ENCODE measurements around the gene GLRA3. TPM values are rescaled to one million over a fixed set of nuclear protein-coding genes. Genes with fewer than 3 reads are reported as not detected.

The GLRA3 gene
- polyA plus RNA-seq, 3 donors: not detected

DNA sequence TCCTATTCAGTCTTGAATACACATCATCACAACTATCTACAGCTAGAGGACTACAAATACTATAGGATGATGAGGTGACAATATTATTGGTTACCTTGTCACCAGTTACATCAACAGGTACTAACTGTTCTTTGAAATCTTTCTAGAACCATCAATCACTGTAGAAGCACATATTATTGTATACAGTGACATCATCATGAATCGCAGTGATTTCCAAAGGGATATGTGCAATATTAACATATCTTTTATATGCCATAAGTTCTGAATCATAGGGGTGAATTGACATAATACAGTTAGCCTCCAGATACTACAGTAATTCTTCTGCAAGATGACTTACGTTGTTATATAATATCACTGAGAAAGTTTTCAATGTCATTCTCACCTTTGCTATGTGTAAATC is 201.6 kb downstream of the GLRA3 start:
- TF ChIP-seq, protein P1, sequence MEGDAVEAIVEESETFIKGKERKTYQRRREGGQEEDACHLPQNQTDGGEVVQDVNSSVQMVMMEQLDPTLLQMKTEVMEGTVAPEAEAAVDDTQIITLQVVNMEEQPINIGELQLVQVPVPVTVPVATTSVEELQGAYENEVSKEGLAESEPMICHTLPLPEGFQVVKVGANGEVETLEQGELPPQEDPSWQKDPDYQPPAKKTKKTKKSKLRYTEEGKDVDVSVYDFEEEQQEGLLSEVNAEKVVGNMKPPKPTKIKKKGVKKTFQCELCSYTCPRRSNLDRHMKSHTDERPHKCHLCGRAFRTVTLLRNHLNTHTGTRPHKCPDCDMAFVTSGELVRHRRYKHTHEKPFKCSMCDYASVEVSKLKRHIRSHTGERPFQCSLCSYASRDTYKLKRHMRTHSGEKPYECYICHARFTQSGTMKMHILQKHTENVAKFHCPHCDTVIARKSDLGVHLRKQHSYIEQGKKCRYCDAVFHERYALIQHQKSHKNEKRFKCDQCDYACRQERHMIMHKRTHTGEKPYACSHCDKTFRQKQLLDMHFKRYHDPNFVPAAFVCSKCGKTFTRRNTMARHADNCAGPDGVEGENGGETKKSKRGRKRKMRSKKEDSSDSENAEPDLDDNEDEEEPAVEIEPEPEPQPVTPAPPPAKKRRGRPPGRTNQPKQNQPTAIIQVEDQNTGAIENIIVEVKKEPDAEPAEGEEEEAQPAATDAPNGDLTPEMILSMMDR (IDR thresholded peaks at IDR 0.05): no peak
- Mint-ChIP-seq H3K4me1 (no peaks in the 10 kb centered on the region), H3K27me3 (ENCODE audit: low read depth in 3 of 3) (no peaks in the 10 kb centered on the region), H3K9me3 (peaks cover 0 to 2% (median 0%) of the 10 kb centered on the region in 7 donors), H3K4me3 (no peak overlapping the region), H3K27ac (no peak overlapping the region), H3K36me3 (no peaks in the 10 kb centered on the region)
- intact Hi-C loops (cut with micrococcal nuclease): no loop called here
- no peaks in the 10 kb centered on the region for H3K27me3 ChIP-seq (ENCODE audit: control insufficient read depth in 2 of 2, insufficient read depth in 2 of 2, low read length in 2 of 2)
- H4K20me1 ChIP-seq (ENCODE audit: insufficient read depth, low read length): no peaks in the 10 kb centered on the region
- H3K9ac ChIP-seq (ENCODE audit: insufficient read depth, low read length, poor library complexity, severe bottlenecking): no peak overlapping the region
- H3K27ac ChIP-seq (ENCODE audit: low read depth in 1 of 2, low read length in 2 of 2): no peak overlapping the region
- no peaks in the 10 kb centered on the region for H3K36me3 ChIP-seq (replicated peaks in 1 of 2; ENCODE audit: control insufficient read depth in 1 of 2, insufficient read depth in 2 of 2, low read length in 2 of 2)
- no peaks in the 10 kb centered on the region for H3K9me3 ChIP-seq (replicated peaks in 1 of 2; ENCODE audit: control insufficient read depth in 1 of 2, insufficient read depth in 1 of 2, low read length in 2 of 2)
- H3K4me3 ChIP-seq (replicated peaks in 1 of 3; ENCODE audit: low read depth in 2 of 3, low read length in 3 of 3): no peak overlapping the region
- H3K4me2 ChIP-seq (replicated peaks; ENCODE audit: extremely low read depth, low read length, poor library complexity, severe bottlenecking): no peak overlapping the region
- H2AFZ ChIP-seq (ENCODE audit: insufficient read depth, low read depth, low read length, poor library complexity, severe bottlenecking): no peak overlapping the region
- no peaks in the 10 kb centered on the region for H3K4me1 ChIP-seq (ENCODE audit: control insufficient read depth in 1 of 2, insufficient read depth in 2 of 2, low read length in 2 of 2)
- no peak for DNase-seq
- H3K79me2 ChIP-seq (ENCODE audit: insufficient read depth, low read length): no peaks in the 10 kb centered on the region
- WGBS (ENCODE audit: insufficient coverage): no CpG with 5 or more reads among the region's 2 CpGs

DNA sequence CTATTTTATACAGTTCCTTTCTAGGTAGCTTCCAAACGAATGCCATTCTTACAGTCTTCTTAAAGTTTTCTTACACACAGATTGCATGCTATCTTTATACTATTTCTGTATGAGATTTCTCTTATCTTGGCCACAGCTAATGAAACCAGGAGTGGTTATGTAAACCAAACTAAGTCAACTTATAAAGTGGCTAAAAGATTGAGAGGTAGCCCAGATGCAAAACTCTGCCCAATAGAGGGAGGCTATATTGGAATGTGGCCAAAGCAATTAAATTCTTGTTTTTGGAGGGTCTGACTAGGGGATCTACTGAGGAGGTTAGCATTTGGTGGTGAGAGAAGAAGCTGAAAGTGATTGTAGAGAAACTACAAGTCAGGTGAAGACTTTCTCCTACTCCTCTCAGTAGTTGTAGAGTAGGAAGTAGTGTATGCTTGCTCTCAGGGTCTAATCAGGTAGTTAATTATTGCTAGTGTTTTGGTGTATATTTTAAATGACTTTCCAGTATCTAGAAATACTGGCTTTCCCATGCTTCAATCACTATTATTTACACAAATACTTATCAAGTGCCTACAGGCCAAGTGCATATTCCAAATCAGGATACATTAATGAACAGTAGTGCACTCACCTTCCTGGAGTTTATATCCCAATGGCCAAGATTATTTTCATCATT is 202.6 kb downstream of the GLRA3 start:
- Mint-ChIP-seq H3K4me3 (no peak overlapping the region), H3K9me3 (peaks cover 0 to 2% (median 0%) of the 10 kb centered on the region in 7 donors), H3K27ac (no peak overlapping the region), H3K36me3 (no peaks in the 10 kb centered on the region), H3K4me1 (no peaks in the 10 kb centered on the region), H3K27me3 (ENCODE audit: low read depth in 3 of 3) (no peaks in the 10 kb centered on the region)
- no peak for DNase-seq
- no peaks in the 10 kb centered on the region for H3K79me2 ChIP-seq (ENCODE audit: insufficient read depth, low read length)
- no peaks in the 10 kb centered on the region for H3K4me1 ChIP-seq (ENCODE audit: control insufficient read depth in 1 of 2, insufficient read depth in 2 of 2, low read length in 2 of 2)
- no peak overlapping the region for H3K4me3 ChIP-seq (replicated peaks in 1 of 3; ENCODE audit: low read depth in 2 of 3, low read length in 3 of 3)
- no peaks in the 10 kb centered on the region for H3K36me3 ChIP-seq (replicated peaks in 1 of 2; ENCODE audit: control insufficient read depth in 1 of 2, insufficient read depth in 2 of 2, low read length in 2 of 2)
- H2AFZ ChIP-seq (ENCODE audit: insufficient read depth, low read depth, low read length, poor library complexity, severe bottlenecking): no peak overlapping the region
- H3K9ac ChIP-seq (ENCODE audit: insufficient read depth, low read length, poor library complexity, severe bottlenecking): no peak overlapping the region
- WGBS (ENCODE audit: insufficient coverage): no CpG with 5 or more reads among the region's 1 CpG
- intact Hi-C loops (cut with micrococcal nuclease): no loop called here
- H3K9me3 ChIP-seq (replicated peaks in 1 of 2; ENCODE audit: control insufficient read depth in 1 of 2, insufficient read depth in 1 of 2, low read length in 2 of 2): no peaks in the 10 kb centered on the region
- no peaks in the 10 kb centered on the region for H3K27me3 ChIP-seq (ENCODE audit: control insufficient read depth in 2 of 2, insufficient read depth in 2 of 2, low read length in 2 of 2)
- no peak overlapping the region for H3K27ac ChIP-seq (ENCODE audit: low read depth in 1 of 2, low read length in 2 of 2)
- TF ChIP-seq, protein P1 (IDR thresholded peaks at IDR 0.05): no peak
- H3K4me2 ChIP-seq (replicated peaks; ENCODE audit: extremely low read depth, low read length, poor library complexity, severe bottlenecking): no peak overlapping the region
- H4K20me1 ChIP-seq (ENCODE audit: insufficient read depth, low read length): no peaks in the 10 kb centered on the region

All from CD14-positive monocyte (primary cell).